ENCODE results near the gene CCDC70.

The CCDC70 gene

DNA sequence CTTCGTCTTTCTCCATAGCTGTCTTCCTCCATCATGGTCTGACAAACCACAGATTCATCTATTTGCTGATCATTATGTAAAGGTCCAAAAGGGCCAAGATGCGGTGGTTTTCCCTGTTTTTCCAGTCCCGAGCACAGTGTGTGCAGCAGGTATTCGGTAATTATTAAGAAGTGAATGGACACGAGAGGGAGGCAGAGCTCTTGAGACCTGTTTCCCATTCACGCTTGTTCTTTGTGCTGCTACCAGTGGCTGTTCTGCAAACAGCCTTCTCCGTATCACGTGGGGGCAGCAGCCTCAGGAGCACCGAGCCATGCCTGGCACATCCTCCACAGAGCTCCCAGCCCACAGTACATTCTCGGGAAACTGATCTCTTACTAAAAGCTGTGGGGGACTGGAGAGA, 50.3 kb downstream of the CCDC70 start:
- DNase-seq = no peak

DNA sequence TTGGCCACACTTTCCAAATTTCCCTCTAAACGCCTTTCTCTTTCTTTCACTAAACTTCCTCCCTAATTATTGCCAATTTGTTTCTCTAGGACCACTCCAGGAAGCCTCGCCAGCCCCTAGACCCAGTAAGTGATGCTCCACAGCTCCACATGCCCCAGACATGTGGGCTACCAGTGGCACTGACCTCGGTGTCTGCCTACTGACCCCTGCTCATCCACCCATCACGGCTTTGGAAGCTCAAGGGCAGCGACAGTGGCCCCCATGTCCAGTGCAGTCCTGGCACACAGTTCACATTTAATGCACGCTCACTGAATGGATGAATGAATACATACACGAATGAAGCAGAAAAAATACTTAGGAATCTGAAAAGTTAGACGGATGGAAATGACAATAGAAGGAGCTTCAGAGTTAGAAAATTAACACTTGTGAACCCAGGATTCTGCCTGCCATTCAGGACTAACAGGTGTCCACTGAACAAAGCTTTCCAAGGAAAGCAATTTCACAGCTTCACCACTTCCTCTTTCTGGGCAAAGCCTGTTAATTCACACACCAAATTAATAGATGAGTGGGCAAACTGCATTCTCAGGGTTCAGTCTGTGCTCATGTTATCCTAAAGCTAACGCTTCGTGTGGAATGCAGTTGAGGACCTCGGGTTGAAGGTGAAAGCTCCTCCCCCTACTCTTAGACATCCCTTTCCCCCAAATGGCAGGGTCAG, 50.9 kb downstream of the CCDC70 start:
- no peak for DNase-seq

DNA sequence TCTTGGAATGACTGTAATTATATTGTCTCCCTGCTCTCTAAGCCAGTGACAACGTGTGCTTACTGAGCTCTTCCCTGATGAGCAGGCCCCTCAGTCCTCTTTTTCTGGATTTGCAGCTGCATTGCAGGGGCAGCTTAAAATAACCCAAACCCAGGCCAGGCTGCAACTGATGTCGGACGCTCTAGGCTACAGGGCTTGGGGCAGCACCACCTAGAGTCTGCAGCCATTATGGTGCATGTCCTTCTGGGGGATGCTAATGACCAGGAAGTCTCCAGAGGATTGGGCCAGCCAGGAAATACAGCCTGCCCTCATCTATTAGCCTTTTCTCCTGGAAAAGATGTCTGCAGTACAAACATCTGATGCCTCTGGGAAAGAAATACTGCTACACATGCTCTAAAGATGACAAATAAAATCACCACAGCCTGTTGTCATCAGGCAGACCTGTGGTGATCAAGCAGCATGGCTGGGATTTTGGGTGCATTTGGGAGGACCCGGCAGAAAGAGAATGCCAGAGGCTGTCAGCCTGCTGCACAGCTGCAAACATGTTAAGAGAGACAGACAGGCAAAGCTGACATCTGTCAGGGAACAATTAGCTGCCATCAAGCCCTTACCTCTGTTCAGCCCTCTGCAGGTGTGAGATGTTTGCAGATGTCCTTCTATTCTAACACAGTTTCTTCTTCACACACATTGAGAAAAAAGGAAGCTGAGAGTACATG, 51.8 kb downstream of the CCDC70 start:
- DNase-seq = no peak

DNA sequence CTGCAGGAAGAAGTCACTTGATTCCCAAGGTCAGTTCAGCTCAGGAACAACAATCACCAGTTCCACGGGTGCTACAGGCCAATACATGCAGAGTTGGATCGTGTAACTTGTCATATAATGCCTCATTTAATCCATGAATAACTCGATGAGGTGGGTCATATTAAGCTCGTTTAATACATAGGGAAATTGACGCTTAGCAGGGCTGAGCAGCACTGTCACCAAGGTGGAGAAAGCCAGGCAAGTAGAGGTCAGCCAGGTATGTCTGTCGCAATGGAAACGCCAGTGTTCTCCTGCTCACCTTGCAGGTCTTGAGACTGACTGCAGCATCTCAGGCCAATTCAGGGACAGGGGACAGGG, 52.3 kb downstream of the CCDC70 start:
- DNase-seq = no peak

Measured in NCI-H446 treated with DMSO at 0.1 percent for 48 hours (cell line).